Right cardiac atrium (tissue), 5 donors: ENCODE data around the gene ERC1. TPM values are rescaled to one million over a fixed set of nuclear protein-coding genes. Genes with fewer than 3 reads are reported as not detected.
"Not testable (repeated sequence)": the region's sequence is repeated elsewhere in the genome, so short reads cannot be mapped to it uniquely, and the experiment has no call there.

Experiments used
- ATAC-seq, 2 donors: fragments of 200-7000 bp; cut with Tn5 transposase; one replicate each; pipeline versions ENCODE4 v1.8.0 to v1.9.1; 2020; ENCODE audit warnings: moderate library complexity in 2 of 2, mild to moderate bottlenecking in 1 of 2
- DNase-seq, 3 donors: peaks; one replicate each; pipeline ENCODE4 v3.0.0-alpha.2; 2020
- H3K27ac ChIP-seq: one replicate; pipeline ENCODE4 v1.5.1; 2013; ENCODE audit warnings: mild to moderate bottlenecking, low read length, control low read depth, moderate library complexity
- H3K27me3 ChIP-seq: one replicate; pipeline ENCODE4 v1.6.1; 2013; ENCODE audit not compliant: control insufficient read depth, insufficient read depth
- H3K4me1 ChIP-seq: one replicate; pipeline ENCODE4 v1.6.1; 2013; ENCODE audit warnings: low read length; ENCODE audit not compliant: control insufficient read depth, insufficient read depth
- H3K4me3 ChIP-seq: one replicate; pipeline ENCODE4 v1.5.1; 2013; ENCODE audit warnings: low read length, control low read depth
- H3K9me3 ChIP-seq: one replicate; pipeline ENCODE4 v1.6.1; 2013; ENCODE audit warnings: low read length; ENCODE audit not compliant: control insufficient read depth
- WGBS: extraction: QIAGEN DNeasy Blood & Tissue Kit; methylation state at CpG from one replicate; pipeline ENCODE4 v1.1.7; 2013; 5-methylcytosine and 5-hydroxymethylcytosine counted together
- intact Hi-C, 4 donors: fragments of 100-400 bp; cut with DNase I; formaldehyde crosslinking; loops; one replicate each; pipeline versions ENCODE4 v1.11.0 to v1.14.0; 2022 to 2023
- polyA plus RNA-seq: library from polyadenylated mRNA; stranded (reverse); fragments of 200-250 nt; gene quantifications from one replicate; pipeline ENCODE4 v1.2.3, GENCODE V29; 2013
- total RNA-seq, 4 donors: library from RNA; stranded (reverse); fragmentation: NEBNext Ultra II Directional; extraction: Animal tissue kit (Norgen Biotek cat#: 25700); gene quantifications; one replicate each; pipeline ENCODE4 v1.2.1, GENCODE V29; 2021
- donor health status: healthy with polysubstance abuse.
- donor health status: DM: no; HTN: yes; CAD: no.
- donor health status: DM: no; HTN: no; CAD: no.
- donor health status: DM: no; HTN: yes; CAD: no; lungs with severe emphysema.
- donor health status: DM: yes; HTN: yes; CAD: no.

ERC1 gene
- total and polyA plus RNA-seq, 5 donors, result 15.0 to 71.4 (median 62.9) TPM

DNA sequence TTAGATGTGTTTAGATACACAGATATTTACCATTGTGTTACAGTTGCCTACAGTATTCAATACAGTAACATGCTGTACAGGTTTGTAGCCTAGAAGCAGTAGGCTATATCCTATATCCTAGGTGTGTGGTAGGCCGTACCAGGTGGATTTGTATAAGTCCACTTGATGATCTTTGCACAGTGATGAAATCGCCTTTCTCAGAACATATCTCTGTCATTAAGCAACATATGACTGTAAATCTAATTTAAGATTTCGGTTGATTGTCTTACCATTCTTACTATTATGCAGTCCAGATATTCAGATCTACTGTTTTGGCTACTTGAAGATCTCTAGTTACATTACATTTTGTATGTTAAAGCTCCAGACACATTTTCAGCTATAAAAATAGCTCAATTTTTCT is 39.8 kb downstream of the ERC1 start:
- intact Hi-C loops, result no loop called here
- WGBS, result 93% methylated on average over 3 of the region's 3 CpGs
- Histone ChIP-seq H3K4me3 (no peak overlapping the region), H3K27me3 (no peaks in the 10 kb centered on the region), H3K9me3 (no peaks in the 10 kb centered on the region), H3K4me1 (no peaks in the 10 kb centered on the region), H3K27ac (no peak overlapping the region)
- no peak for DNase-seq
- ATAC-seq, result no peak

- H3K27ac ChIP-seq, result no peak overlapping the region
- WGBS, result 97% methylated on average over 3 of the region's 3 CpGs
- no peaks in the 10 kb centered on the region for H3K9me3 ChIP-seq
- ATAC-seq (no peak), DNase-seq (no peak)
- H3K4me1 ChIP-seq, result no peaks in the 10 kb centered on the region
- H3K27me3 ChIP-seq, result no peaks in the 10 kb centered on the region
- no peak overlapping the region for H3K4me3 ChIP-seq
- intact Hi-C loops, result no loop called here
Observed at GRCh38 chr12:1034243-1034642, 43.2 kb downstream of the ERC1 start.

DNA sequence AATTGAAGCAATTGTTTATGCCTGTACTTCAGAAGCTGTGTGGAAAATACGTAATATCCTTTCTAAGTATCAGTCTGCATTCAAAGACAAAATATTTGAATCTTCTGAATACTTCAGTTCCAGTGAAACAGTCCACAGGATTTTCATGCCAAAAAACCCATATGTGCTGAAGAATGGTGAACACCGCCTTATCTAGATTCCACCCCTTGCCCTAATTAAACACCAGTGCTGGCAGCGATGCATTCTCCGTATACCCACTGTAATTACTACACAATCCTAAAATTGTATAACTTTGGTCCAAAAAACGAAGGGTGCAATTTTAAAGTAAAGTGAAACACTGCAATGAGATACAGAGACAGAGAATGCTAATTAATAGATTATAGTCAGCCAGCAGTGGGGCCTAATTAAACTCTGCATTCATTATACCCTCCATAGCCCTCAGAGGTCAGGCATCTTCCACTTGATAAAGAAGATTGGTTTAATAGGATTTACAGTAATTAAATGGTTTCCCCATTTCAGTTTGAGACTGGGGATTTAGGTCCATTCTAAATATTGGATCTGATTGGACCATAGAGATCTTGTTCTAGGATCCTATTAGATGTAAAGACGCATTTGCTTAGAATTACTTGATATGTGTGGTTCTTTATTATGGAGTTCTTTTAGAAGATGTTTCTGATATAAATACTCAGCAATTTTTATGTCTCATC is 43.9 kb downstream of the ERC1 start:
- no peak for DNase-seq
- no peaks in the 10 kb centered on the region for H3K4me1 ChIP-seq
- intact Hi-C loops, result no loop called here
- H3K27ac ChIP-seq, result no peak overlapping the region
- no peaks in the 10 kb centered on the region for H3K27me3 ChIP-seq
- no peak overlapping the region for H3K4me3 ChIP-seq
- WGBS, result 83% methylated on average over 6 of the region's 6 CpGs
- H3K9me3 ChIP-seq, result no peaks in the 10 kb centered on the region
- ATAC-seq, result no peak

GRCh38 chr12:1041478-1041877 is 50.5 kb downstream of the ERC1 start:
- Histone ChIP-seq H3K27ac (no peak overlapping the region), H3K27me3 (no peaks in the 10 kb centered on the region), H3K4me3 (no peak overlapping the region), H3K9me3 (no peaks in the 10 kb centered on the region), H3K4me1 (no peaks in the 10 kb centered on the region)
- 100% methylated on average over 2 of the region's 2 CpGs for WGBS
- no peak for ATAC-seq
- no peak for DNase-seq
- intact Hi-C loops, result no loop called here

GRCh38 chr12:1044199-1044598 is 53.2 kb downstream of the ERC1 start:
- Histone ChIP-seq H3K27ac (no peak overlapping the region), H3K4me1 (peaks cover 2% of the 10 kb centered on the region), H3K9me3 (no peaks in the 10 kb centered on the region), H3K4me3 (no peak overlapping the region), H3K27me3 (no peaks in the 10 kb centered on the region)
- intact Hi-C loops, result no loop called here
- ATAC-seq (no peak), DNase-seq (no peak)

GRCh38 chr12:1044696-1045095 is 53.7 kb downstream of the ERC1 start:
- Histone ChIP-seq H3K4me1 (peaks cover 2% of the 10 kb centered on the region), H3K27me3 (no peaks in the 10 kb centered on the region), H3K9me3 (no peaks in the 10 kb centered on the region), H3K27ac (no peak overlapping the region), H3K4me3 (no peak overlapping the region)
- DNase-seq (no peak), ATAC-seq (no peak)
- 81% methylated on average over 1 of the region's 1 CpG for WGBS
- intact Hi-C loops, result no loop called here

DNA sequence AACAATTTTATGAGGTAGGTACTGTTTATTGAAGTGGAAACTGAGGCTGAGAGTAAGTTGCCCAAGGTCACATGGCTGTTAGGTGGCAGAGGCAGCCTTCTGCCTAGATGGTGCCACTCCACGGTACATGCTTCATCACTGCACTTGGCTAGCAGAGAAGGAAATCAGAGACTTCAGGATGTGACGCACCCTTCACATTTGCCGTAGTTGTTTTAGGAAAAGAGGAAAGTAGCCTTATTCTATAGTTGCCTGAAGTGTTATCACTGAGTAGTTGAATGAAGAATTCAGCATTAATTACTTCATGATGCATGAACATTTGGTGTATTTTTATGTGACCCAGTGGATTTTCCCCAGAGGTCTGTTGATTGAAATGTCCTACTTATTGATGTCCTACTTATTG is 55.7 kb downstream of the ERC1 start:
- Histone ChIP-seq H3K9me3 (no peaks in the 10 kb centered on the region), H3K27me3 (no peaks in the 10 kb centered on the region), H3K4me1 (peaks cover 2% of the 10 kb centered on the region), H3K27ac (no peak overlapping the region), H3K4me3 (no peak overlapping the region)
- intact Hi-C loops, result no loop called here
- ATAC-seq, result peak in 1 of 2 donors; percentile 48
- DNase-seq, result no peak
- WGBS, result 77% methylated on average over 3 of the region's 3 CpGs

DNA sequence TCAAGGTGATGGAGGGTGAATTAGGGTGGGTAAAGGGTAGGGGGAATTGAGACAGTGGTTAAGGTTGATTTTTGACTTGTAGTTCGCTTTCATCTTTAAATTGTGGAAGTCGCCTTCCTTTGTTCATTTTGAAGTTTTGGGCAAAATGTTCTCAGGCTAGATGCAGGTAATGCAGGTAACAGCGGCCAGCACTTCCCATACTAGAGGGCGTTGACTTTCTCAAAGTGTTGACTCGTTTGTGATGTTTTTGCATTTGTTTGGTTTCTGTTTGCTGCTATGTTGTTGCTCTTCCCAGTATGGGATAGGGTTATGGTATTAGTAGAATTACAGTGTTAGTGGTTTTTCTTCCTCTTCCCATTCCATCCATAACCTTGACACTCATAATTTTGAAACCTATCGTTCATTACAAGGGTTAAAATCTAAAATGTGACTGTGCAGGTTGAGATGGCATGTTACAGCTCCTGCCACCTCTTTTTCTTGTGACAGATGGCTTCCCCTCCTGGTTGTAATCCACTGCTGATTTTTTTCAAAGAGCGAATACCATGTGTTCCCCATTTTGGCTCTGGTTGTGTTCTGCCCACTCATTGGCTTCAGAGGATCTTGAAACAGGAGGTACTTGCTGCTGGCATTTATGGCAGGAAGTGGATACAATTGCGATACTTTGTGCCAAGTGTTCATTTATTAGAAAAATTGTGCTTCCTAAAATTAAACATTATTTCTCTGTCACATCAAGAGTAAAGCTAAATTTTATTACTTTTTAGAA is 57.1 kb downstream of the ERC1 start:
- Histone ChIP-seq H3K27ac (no peak overlapping the region), H3K4me3 (no peak overlapping the region), H3K27me3 (no peaks in the 10 kb centered on the region), H3K9me3 (no peaks in the 10 kb centered on the region), H3K4me1 (peaks cover 2% of the 10 kb centered on the region)
- no peak for DNase-seq
- intact Hi-C loops, result no loop called here
- 72% methylated on average over 8 of the region's 8 CpGs for whole genome bisulfite sequencing
- peak; percentile 45 to 57 for ATAC-seq

DNA sequence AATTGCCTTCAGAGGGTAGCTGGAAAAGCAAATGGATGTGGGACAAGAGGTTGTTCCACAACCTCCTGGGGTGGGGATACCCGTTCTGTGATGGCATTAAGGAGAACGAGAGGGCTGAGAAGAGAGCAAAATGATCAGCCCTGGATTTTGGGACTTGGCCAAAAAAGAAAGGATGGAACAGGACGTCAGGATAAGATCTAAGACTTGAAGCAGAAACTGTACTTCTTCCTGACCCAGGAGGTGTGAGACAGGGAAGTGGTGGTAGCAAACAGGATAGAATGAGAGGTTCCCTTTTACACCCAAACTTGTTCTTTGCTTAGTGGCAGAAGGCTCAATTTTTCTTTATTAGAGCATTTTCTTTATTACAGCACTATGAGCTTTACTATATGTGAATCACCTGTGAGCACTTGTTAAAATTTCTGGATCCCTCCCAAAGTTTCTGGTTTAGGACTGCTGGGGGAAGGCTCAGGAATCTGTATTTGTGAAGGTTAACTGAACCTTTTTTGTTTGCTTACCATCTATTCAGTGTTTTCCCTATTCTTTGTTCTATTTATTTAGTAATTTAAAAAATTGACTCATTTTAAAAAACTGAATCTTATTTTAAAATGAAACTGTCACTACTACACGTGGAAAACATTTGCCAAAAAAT is 59.2 kb downstream of the ERC1 start:
- H3K4me1 ChIP-seq, result peaks cover 2% of the 10 kb centered on the region
- H3K4me3 ChIP-seq, result no peak overlapping the region
- intact Hi-C loops, result no loop called here
- DNase-seq, result no peak
- no peaks in the 10 kb centered on the region for H3K27me3 ChIP-seq
- 69% methylated on average over 4 of the region's 4 CpGs for WGBS
- H3K27ac ChIP-seq, result no peak overlapping the region
- no peak for ATAC-seq
- H3K9me3 ChIP-seq, result no peaks in the 10 kb centered on the region

DNA sequence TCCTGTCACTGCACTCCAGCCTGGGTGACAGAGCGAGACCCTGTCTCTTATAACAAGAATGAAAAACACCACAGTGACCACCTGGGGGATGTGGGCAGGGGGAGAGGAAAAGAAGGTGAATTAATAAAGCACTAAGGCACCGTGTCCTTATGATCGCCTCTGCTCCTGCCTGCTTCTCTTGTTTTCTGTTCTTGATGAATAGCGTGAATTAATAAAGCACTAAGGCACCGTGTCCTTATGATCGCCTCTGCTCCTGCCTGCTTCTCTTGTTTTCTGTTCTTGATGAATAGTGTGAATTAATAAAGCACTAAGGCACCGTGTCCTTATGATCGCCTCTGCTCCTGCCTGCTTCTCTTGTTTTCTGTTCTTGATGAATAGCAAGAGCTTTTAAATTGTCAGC is 60.6 kb downstream of the ERC1 start:
- intact Hi-C loops, H3K27me3 ChIP-seq, H3K27ac ChIP-seq, DNase-seq, H3K9me3 ChIP-seq, H3K4me1 ChIP-seq, ATAC-seq, H3K4me3 ChIP-seq: not testable (repeated sequence)
- WGBS, result 88% methylated on average over 8 of the region's 8 CpGs

GRCh38 chr12:1053690-1054089 is 62.7 kb downstream of the ERC1 start:
- Histone ChIP-seq H3K27me3 (no peaks in the 10 kb centered on the region), H3K27ac (no peak overlapping the region)

More at GRCh38 chr12:1053690-1054089, 62.7 kb downstream of the ERC1 start:
- no peak for DNase-seq
- Histone ChIP-seq H3K4me3 (no peak overlapping the region), H3K4me1 (peaks cover 4% of the 10 kb centered on the region), H3K9me3 (no peaks in the 10 kb centered on the region)
- intact Hi-C loops, result no loop called here
- no peak for ATAC-seq
